Osteoblast (primary cell): ENCODE measurements around the gene HSPB7. TPM values are rescaled to one million over a fixed set of nuclear protein-coding genes. Genes with fewer than 3 reads are reported as not detected.

Source experiments
- DNase-seq: peaks from one replicate; pipeline ENCODE4 v3.0.0; 2011; ENCODE audit warnings: low spot score, mixed read lengths; ENCODE audit not compliant: insufficient read length; ENCODE audit errors: missing footprints
- H2AFZ ChIP-seq: 2 replicates; pipeline ENCODE4 v1.6.0; 2011; ENCODE audit warnings: mild to moderate bottlenecking, low read length
- H3K27ac ChIP-seq: 2 replicates; pipeline ENCODE4 v1.5.1; 2011; ENCODE audit warnings: mild to moderate bottlenecking, low read depth, low read length, moderate library complexity
- H3K27me3 ChIP-seq: 2 replicates; pipeline ENCODE4 v1.6.0; 2012; ENCODE audit warnings: mild to moderate bottlenecking, control low read depth, inconsistent platforms, low read length, moderate library complexity; ENCODE audit not compliant: insufficient read depth
- H3K36me3 ChIP-seq: 2 replicates; pipeline ENCODE4 v1.5.1; 2011; ENCODE audit warnings: mild to moderate bottlenecking, low read length, control low read depth, moderate library complexity; ENCODE audit not compliant: insufficient read depth
- H3K4me1 ChIP-seq: 2 replicates; pipeline ENCODE4 v1.5.1; 2011; ENCODE audit warnings: mild to moderate bottlenecking, low read length, control low read depth, moderate library complexity; ENCODE audit not compliant: insufficient read depth
- H3K4me2 ChIP-seq: 2 replicates; pipeline ENCODE4 v1.6.0; 2011; ENCODE audit warnings: mild to moderate bottlenecking, low read length; ENCODE audit not compliant: insufficient read depth
- H3K4me3 ChIP-seq: fragments of 200-600 bp; sonication (generic); 3 replicates; pipeline ENCODE4 v1.5.1; 2012; ENCODE audit warnings: mild to moderate bottlenecking, low read length, inconsistent platforms; ENCODE audit not compliant: insufficient read depth
- H3K79me2 ChIP-seq: 2 replicates; pipeline ENCODE4 v1.6.0; 2012; ENCODE audit warnings: mild to moderate bottlenecking, low read length, control low read depth, inconsistent platforms; ENCODE audit not compliant: insufficient read depth
- H3K9me3 ChIP-seq: 2 replicates; pipeline ENCODE4 v1.5.1; 2011; ENCODE audit warnings: low read depth, low read length, control low read depth
- H4K20me1 ChIP-seq: 2 replicates; pipeline ENCODE4 v1.6.0; 2012; ENCODE audit warnings: mild to moderate bottlenecking, low read length, control low read depth; ENCODE audit not compliant: insufficient read depth
- CTCF ChIP-seq: IDR thresholded peaks from 2 replicates; pipeline ENCODE4 v1.5.1; 2011; ENCODE audit warnings: mild to moderate bottlenecking, low read depth, low read length, moderate library complexity; ENCODE audit errors: extremely low read depth
- total RNA-seq: library from RNA; depleted of rRNA; stranded (reverse); fragments of >200 nt; gene quantifications from 2 replicates; pipeline ENCODE4 v1.2.3, GENCODE V29; 2012

Gene HSPB7
- total RNA-seq, 1 donor: 6.9 TPM

DNA sequence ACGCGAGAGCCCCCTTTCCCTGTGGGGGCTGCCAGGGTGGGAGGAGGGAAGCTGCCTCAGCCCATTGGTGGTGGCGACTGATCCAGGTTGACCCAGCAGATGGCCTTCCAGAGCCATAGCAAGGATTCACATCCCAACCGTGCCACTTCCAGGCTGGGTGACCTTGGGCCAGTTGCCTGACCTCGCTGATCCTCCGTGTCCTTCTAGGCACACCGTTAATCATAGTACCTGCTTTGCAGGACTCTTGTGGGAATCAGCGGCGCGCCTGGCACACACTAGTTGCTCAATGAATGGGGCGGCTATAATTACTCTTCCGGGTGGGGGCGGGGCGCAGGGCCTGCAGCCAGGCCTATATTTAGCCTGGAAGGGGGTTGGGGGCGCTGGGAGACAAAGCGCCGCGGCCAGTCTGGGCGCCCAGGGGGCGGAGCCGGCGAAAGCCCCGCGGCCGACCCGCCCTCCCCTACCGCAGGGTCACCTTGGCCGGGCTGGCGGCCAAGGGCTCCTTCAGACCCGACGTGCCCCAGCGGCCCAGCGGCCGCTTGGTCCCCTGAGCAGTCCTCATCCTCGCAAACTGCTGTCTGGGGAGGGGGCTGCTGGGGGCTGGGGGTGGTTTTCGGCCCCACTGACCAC lies 5.1 kb downstream of the HSPB7 start:
- Histone ChIP-seq H3K27ac (no peak overlapping the region), H3K36me3 (no peaks in the 10 kb centered on the region), H3K4me3 (peak overlapping the region; percentile 65), H3K9me3 (no peaks in the 10 kb centered on the region), H4K20me1 (no peaks in the 10 kb centered on the region), H3K4me1 (peaks cover 33% of the 10 kb centered on the region), H2AFZ (no peak overlapping the region), H3K27me3 (no peaks in the 10 kb centered on the region), H3K79me2 (peaks cover 10% of the 10 kb centered on the region), H3K4me2 (peak overlapping the region; percentile 41)
- no peak for TF ChIP-seq CTCF
- peak; percentile 91 for DNase-seq

- TF ChIP-seq CTCF: no peak
Measured at GRCh38 chr1:16011936-16012589, 5.8 kb downstream of the HSPB7 start.

GRCh38 chr1:16010837-16011236 lies 7.0 kb downstream of the HSPB7 start:
- Histone ChIP-seq H3K4me1 (peaks cover 15% of the 10 kb centered on the region), H4K20me1 (no peaks in the 10 kb centered on the region), H3K4me3 (no peak overlapping the region), H3K79me2 (no peaks in the 10 kb centered on the region), H3K27ac (no peak overlapping the region), H2AFZ (no peak overlapping the region), H3K4me2 (no peak overlapping the region), H3K9me3 (no peaks in the 10 kb centered on the region), H3K27me3 (no peaks in the 10 kb centered on the region), H3K36me3 (no peaks in the 10 kb centered on the region)
- TF ChIP-seq CTCF: no peak
- peak; percentile 17 for DNase-seq

More at GRCh38 chr1:16011936-16012589, 5.8 kb downstream of the HSPB7 start:
- Histone ChIP-seq H3K4me3 (no peak overlapping the region), H3K36me3 (no peaks in the 10 kb centered on the region), H2AFZ (no peak overlapping the region), H3K27ac (no peak overlapping the region), H3K4me1 (peaks cover 26% of the 10 kb centered on the region), H3K4me2 (peak overlapping the region; percentile 41), H3K9me3 (no peaks in the 10 kb centered on the region), H3K27me3 (no peaks in the 10 kb centered on the region), H3K79me2 (peaks cover 5% of the 10 kb centered on the region), H4K20me1 (no peaks in the 10 kb centered on the region)
- DNase-seq: peak; percentile 9

DNA sequence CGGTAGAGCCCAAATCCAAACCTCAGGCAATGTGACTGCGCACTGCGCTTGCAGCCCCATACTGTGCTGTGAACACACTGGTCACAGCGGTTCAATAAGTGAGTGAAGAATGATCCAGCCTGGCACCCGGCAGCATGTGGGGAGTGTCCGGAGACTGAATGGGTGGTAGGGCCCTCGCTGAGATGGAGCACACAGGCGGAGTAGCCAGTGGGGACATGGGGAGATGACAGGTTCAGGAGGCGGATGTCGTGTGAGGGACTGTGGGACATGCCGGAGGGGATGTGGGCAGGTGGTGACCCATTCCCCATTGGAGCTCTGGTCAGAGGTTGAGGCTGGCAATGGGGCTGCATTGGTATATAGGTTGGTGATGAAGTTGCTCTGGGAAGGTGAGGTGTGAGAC lies 8.2 kb downstream of the HSPB7 start:
- no peak for DNase-seq
- Histone ChIP-seq H3K27ac (no peak overlapping the region), H3K79me2 (no peaks in the 10 kb centered on the region), H4K20me1 (no peaks in the 10 kb centered on the region), H3K9me3 (no peaks in the 10 kb centered on the region), H3K4me2 (no peak overlapping the region), H3K4me1 (peaks cover 12% of the 10 kb centered on the region), H3K27me3 (no peaks in the 10 kb centered on the region), H3K4me3 (no peak overlapping the region), H3K36me3 (no peaks in the 10 kb centered on the region), H2AFZ (no peak overlapping the region)
- no peak for TF ChIP-seq CTCF
